ENCODE measurements around the gene ADAM19.

Gene ADAM19

DNA sequence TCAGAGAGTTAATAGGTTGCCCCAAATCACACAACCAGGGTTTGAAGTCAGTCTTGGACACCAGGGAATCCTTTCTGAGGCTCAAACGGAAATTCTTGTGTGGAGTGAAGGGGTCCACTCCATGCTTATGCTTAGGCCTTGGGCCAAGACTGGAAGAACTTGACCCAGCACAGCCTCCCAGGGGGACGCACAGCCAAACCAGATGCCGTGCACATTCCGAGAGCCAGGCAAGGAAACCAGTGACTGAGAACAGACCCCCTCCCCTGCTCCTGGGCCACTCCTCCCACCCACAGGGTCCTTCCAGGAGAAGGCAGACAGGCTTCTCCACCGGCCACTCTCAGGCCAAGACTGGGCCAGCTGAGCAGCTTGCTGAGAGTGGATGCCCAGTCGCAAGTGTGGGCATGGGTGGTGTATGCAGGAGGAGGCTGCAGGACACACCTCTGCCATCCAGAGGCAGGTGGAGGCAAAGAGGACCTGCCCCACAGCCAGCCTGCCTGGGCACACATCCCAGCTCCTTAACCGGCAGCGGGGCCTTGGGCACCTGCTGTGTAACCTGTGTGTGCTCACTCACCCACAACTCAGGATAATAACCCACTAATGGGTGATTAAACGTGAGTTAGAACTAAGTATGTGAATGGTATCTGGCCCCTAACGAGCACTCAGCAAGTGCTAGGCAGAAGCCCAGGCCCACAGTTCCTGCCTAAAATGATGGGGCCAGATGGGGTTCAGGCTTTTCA, 77.5 kb downstream of the ADAM19 start:
- no peak overlapping the region for H3K4me3 ChIP-seq (ENCODE audit: low read depth, low read length)
- ChIA-PET CTCF (interaction anchor here (1.3 to 2.2 kb wide), 3 partner anchors 21 to 221 kb away, joined by 3 to 7 read pairs (median 6); no protein-coding TSS in a partner anchor), POLR2A (no interaction called here)
- TF ChIP-seq, protein P1, sequence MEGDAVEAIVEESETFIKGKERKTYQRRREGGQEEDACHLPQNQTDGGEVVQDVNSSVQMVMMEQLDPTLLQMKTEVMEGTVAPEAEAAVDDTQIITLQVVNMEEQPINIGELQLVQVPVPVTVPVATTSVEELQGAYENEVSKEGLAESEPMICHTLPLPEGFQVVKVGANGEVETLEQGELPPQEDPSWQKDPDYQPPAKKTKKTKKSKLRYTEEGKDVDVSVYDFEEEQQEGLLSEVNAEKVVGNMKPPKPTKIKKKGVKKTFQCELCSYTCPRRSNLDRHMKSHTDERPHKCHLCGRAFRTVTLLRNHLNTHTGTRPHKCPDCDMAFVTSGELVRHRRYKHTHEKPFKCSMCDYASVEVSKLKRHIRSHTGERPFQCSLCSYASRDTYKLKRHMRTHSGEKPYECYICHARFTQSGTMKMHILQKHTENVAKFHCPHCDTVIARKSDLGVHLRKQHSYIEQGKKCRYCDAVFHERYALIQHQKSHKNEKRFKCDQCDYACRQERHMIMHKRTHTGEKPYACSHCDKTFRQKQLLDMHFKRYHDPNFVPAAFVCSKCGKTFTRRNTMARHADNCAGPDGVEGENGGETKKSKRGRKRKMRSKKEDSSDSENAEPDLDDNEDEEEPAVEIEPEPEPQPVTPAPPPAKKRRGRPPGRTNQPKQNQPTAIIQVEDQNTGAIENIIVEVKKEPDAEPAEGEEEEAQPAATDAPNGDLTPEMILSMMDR (IDR thresholded peaks at IDR 0.05; ENCODE audit: insufficient read depth, low read length, missing control alignments) = no peak
- no peak for DNase-seq (ENCODE audit: low read depth, low spot score)

GRCh38 chr5:157496864-157497263, 78.7 kb downstream of the ADAM19 start:
- ChIA-PET CTCF (interaction anchor here (0.6 to 2.4 kb wide), 4 partner anchors 16 to 132 kb away, joined by 3 to 8 read pairs (median 3); no protein-coding TSS in a partner anchor), POLR2A (no interaction called here)
- no peak for DNase-seq (ENCODE audit: low read depth, low spot score)
- H3K4me3 ChIP-seq (ENCODE audit: low read depth, low read length) = no peak overlapping the region
- TF ChIP-seq, protein P1 (IDR thresholded peaks at IDR 0.05; ENCODE audit: insufficient read depth, low read length, missing control alignments) = no peak

- ChIA-PET POLR2A (no interaction called here), CTCF (interaction anchor here (0.6 to 4.2 kb wide), 4 partner anchors 17 to 224 kb away, joined by 3 to 15 read pairs (median 6); no protein-coding TSS in a partner anchor)
- TF ChIP-seq, protein P1 (IDR thresholded peaks at IDR 0.05; ENCODE audit: insufficient read depth, low read length, missing control alignments) = no peak
- no peak overlapping the region for H3K4me3 ChIP-seq (ENCODE audit: low read depth, low read length)
- no peak for DNase-seq (ENCODE audit: low read depth, low spot score)
These were observed 81.3 kb downstream of the ADAM19 start for GRCh38 chr5:157494178-157494832.

DNA sequence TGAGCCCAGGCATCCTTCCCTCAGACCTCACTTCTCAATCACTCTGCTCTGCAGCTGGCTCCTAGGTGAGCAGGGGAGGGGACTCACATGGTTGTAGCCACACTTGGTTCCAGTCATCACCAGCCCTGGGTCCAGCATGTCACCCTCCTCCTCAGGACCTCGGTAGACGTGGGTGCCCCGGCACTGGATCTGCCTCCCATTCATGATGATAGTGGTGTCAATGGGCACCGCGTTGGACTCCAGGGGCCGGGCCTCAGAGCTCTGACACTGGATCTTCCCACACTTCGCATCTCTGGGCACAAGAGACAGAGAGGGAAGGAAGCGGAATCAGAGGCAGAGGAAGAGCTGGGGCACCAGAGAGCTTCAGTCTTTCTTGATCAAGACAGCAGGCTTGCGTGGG, 82.7 kb downstream of the ADAM19 start:
- TF ChIP-seq, protein P1 (IDR thresholded peaks at IDR 0.05; ENCODE audit: insufficient read depth, low read length, missing control alignments) = no peak
- H3K4me3 ChIP-seq (ENCODE audit: low read depth, low read length) = no peak overlapping the region
- no peak for DNase-seq (ENCODE audit: low read depth, low spot score)
- POLR2A ChIA-PET = no interaction called here
- CTCF ChIA-PET = interaction anchor here (0.6 to 4.2 kb wide), 2 partner anchors 13 to 225 kb away, joined by 3 to 15 read pairs; no protein-coding TSS in a partner anchor

GRCh38 chr5:157491471-157491995, 84.0 kb downstream of the ADAM19 start:
- POLR2A ChIA-PET = no interaction called here
- CTCF ChIA-PET = no interaction called here

More at GRCh38 chr5:157491471-157491995, 84.0 kb downstream of the ADAM19 start:
- no peak overlapping the region for H3K4me3 ChIP-seq (ENCODE audit: low read depth, low read length)
- no peak for DNase-seq (ENCODE audit: low read depth, low spot score)
- TF ChIP-seq, protein P1 (IDR thresholded peaks at IDR 0.05; ENCODE audit: insufficient read depth, low read length, missing control alignments) = no peak
